PFSK-1 (cell line): ENCODE measurements around the gene MACF1.

ENCODE experiments used
- FOXP2 ChIP-seq: optimal IDR thresholded peaks from 2 replicates; pipeline ENCODE3; 2011; ENCODE audit warnings: borderline replicate concordance, control low read depth, inconsistent platforms; ENCODE audit not compliant: insufficient read depth; ENCODE audit errors: extremely low read length, extremely low read depth
- POLR2AphosphoS5 ChIP-seq: IDR thresholded peaks from 2 replicates; pipeline ENCODE4 v1.6.1; 2012; ENCODE audit warnings: low read depth, mild to moderate bottlenecking, control low read depth, low read length, moderate library complexity
- SIN3A ChIP-seq: IDR thresholded peaks from 2 replicates; pipeline ENCODE4 v1.6.1; 2012; ENCODE audit warnings: mild to moderate bottlenecking, low read length, moderate library complexity, borderline replicate concordance; ENCODE audit not compliant: insufficient read depth
- TAF1 ChIP-seq: IDR thresholded peaks from 2 replicates; pipeline ENCODE4 v1.6.1; 2012; ENCODE audit warnings: low read length, control low read depth, borderline replicate concordance; ENCODE audit not compliant: insufficient read depth
- TF ChIP-seq, protein P1 (sequence below), 2 experiments: IDR thresholded peaks; 2 replicates each; pipeline versions ENCODE4 v1.6.1 to v1.8.0; 2011 to 2012; ENCODE audit warnings: low read depth in 2 of 2, low read length in 2 of 2, control low read depth in 1 of 2, inconsistent platforms in 1 of 2, mild to moderate bottlenecking in 1 of 2, moderate library complexity in 1 of 2; ENCODE audit not compliant: insufficient read depth in 1 of 2

MACF1 gene

DNA sequence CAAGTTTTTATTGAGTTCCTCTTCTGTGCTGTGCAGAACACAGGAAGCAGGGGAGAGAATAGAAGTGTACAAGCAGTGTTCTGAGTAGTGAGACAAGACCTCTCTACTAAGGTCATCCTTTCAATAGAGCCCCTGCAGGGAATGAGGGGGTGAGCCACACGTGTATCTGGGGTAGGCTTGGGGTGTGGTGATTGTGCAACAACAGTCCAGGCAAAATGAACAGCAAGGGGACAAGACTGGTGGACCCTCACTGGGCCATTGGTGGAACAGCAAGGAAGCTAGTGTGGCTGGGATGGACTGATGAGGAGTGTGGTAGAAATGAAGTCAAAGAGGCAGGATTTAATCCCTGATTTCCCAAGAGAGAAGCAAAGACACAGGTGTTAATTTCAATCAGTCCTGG is 278.8 kb downstream of the MACF1 start:
- TF ChIP-seq POLR2AphosphoS5 (no peak), SIN3A (no peak), TAF1 (no peak), FOXP2 (no peak)
- TF ChIP-seq, protein P1, sequence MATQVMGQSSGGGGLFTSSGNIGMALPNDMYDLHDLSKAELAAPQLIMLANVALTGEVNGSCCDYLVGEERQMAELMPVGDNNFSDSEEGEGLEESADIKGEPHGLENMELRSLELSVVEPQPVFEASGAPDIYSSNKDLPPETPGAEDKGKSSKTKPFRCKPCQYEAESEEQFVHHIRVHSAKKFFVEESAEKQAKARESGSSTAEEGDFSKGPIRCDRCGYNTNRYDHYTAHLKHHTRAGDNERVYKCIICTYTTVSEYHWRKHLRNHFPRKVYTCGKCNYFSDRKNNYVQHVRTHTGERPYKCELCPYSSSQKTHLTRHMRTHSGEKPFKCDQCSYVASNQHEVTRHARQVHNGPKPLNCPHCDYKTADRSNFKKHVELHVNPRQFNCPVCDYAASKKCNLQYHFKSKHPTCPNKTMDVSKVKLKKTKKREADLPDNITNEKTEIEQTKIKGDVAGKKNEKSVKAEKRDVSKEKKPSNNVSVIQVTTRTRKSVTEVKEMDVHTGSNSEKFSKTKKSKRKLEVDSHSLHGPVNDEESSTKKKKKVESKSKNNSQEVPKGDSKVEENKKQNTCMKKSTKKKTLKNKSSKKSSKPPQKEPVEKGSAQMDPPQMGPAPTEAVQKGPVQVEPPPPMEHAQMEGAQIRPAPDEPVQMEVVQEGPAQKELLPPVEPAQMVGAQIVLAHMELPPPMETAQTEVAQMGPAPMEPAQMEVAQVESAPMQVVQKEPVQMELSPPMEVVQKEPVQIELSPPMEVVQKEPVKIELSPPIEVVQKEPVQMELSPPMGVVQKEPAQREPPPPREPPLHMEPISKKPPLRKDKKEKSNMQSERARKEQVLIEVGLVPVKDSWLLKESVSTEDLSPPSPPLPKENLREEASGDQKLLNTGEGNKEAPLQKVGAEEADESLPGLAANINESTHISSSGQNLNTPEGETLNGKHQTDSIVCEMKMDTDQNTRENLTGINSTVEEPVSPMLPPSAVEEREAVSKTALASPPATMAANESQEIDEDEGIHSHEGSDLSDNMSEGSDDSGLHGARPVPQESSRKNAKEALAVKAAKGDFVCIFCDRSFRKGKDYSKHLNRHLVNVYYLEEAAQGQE (IDR thresholded peaks at IDR 0.05; ENCODE audit: insufficient read depth in 1 of 2, low read depth in 2 of 2, low read length in 2 of 2): no peak

DNA sequence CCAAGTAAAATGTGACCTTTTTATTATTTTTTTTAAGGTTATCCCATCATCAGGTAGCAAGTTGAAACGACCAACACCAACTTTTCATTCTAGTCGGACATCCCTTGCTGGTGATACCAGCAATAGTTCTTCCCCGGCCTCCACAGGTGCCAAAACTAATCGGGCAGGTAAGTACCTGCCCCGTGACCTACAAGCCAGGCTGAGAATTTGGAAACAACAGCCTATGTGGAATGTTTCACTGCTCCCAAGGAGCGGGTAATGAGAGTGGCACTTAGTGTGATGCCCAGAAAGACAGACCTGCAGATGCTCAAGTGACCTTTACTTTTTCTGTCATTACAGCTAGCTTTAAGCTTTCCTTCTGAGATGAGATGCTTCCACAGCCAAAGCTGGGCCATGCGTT is 280.1 kb downstream of the MACF1 start:
- TF ChIP-seq, protein P1 (IDR thresholded peaks at IDR 0.05; ENCODE audit: insufficient read depth in 1 of 2, low read depth in 2 of 2, low read length in 2 of 2): no peak

DNA sequence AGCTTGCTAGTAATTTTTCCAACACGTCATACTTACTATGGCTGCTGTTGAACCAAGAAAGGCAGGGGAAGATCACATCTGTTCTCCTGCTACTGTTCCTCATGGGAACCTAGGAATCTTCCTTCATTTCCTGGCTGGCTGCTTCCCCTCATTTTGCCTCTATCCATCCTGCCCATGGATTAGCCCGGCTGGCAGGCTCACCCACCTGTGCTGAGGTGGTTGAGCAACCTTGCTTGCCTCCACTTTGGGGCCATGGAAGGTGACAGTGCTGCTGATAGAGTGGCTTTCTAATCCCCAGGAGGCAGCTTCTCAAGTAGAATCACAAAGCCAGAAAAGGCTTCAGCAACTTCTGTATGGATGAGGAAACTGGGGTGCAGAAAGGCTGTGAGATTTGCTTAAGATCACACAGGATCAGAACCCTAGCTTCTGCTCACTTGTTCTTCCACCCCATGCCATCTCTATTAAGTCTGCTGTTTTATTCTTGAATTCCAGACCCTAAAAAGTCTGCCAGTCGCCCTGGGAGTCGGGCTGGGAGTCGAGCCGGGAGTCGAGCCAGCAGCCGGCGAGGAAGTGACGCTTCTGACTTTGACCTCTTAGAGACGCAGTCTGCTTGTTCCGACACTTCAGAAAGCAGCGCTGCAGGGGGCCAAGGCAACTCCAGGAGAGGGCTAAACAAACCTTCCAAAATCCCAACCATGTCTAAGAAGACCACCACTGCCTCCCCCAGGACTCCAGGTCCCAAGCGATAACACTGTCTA is 280.7 kb downstream of the MACF1 start:
- TF ChIP-seq FOXP2 (no peak), POLR2AphosphoS5 (no peak)

DNA sequence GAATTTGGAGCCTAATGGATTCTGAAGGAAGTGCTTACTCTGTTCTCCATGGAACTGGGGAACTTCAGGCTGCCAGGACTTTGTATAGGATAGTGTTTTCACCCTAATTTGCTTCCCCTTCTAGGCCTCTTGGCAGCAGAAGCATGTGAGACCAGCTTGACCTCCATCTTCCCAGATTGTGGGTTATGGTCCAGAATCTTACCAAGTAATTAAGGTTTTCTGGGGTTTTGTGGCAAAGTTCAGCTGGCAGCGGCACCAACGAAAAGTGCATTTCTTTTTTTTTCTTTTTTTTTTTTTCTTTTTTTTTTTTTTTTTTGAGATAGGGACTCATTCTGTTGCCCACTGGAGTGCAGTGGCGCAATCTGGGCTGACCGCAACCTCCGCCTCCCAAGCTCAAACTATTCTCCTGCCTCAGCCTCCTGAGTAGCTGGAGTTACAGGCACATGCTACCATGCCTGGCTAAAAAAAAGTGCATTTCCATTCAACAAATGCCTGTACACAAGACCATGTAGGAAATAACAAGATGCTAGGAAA is 283.6 kb downstream of the MACF1 start:
- TF ChIP-seq FOXP2 (no peak), SIN3A (no peak), POLR2AphosphoS5 (no peak), TAF1 (no peak)
- TF ChIP-seq, protein P1 (IDR thresholded peaks at IDR 0.05; ENCODE audit: insufficient read depth in 1 of 2, low read depth in 2 of 2, low read length in 2 of 2): no peak

- TF ChIP-seq TAF1: no peak
- TF ChIP-seq, protein P1 (IDR thresholded peaks at IDR 0.05; ENCODE audit: insufficient read depth in 1 of 2, low read depth in 2 of 2, low read length in 2 of 2): no peak
- TF ChIP-seq FOXP2: no peak
- TF ChIP-seq POLR2AphosphoS5: no peak
- TF ChIP-seq SIN3A: no peak
These were observed 284.5 kb downstream of the MACF1 start for GRCh38 chr1:39488793-39489566.
